HG03521 (cell line): Measurements from ENCODE around the gene SLC39A10.

Experiments used
- ATAC-seq: cut with Tn5 transposase; IDR thresholded peaks from one replicate; pipeline ENCODE4 v1.9.1; 2021; ENCODE audit warnings: mild to moderate bottlenecking, moderate library complexity; ENCODE audit not compliant: unreplicated experiment

Gene SLC39A10

GRCh38 chr2:195782156-195782555, 125.1 kb downstream of the SLC39A10 start:
- no peak for ATAC-seq
